HG02970 (cell line): Measurements from ENCODE around the gene GBX2.

Experiments
- ATAC-seq: cut with Tn5 transposase; IDR thresholded peaks from one replicate; pipeline ENCODE4 v1.9.1; 2021; ENCODE audit warnings: mild to moderate bottlenecking, moderate library complexity, moderate number of reproducible peaks; ENCODE audit not compliant: unreplicated experiment, low FRiP score

Gene GBX2

GRCh38 chr2:236169741-236170589 is 1.8 kb upstream of the GBX2 start:
- ATAC-seq: no peak

DNA sequence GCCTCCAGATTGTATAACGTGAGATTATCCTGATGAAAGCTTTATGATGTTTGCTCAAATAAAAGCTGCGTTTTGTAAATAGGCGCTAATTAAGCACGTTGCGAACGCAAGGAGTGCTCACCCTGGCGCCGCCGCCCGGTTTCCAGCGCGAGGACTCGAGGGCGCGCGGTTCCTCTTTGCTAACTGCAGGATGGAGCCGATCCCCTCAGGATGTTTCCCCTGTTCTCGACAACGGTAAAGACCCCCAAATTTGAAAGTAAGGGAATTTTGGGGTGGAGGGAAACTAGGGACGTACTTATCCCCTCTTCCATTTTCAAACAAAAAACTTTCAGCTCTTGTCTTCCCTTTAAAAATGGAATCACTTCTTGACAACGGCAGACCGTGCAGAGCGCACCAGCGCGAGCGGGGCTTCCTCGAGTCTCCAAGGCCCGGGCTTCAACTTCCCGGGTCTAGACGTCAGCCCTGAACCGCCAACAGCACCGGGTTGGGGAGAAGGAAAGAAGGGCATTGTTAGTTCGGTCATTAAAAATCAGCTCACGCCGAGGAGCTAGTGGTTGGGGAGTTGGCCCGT is 1.1 kb upstream of the GBX2 start:
- no peak for ATAC-seq

DNA sequence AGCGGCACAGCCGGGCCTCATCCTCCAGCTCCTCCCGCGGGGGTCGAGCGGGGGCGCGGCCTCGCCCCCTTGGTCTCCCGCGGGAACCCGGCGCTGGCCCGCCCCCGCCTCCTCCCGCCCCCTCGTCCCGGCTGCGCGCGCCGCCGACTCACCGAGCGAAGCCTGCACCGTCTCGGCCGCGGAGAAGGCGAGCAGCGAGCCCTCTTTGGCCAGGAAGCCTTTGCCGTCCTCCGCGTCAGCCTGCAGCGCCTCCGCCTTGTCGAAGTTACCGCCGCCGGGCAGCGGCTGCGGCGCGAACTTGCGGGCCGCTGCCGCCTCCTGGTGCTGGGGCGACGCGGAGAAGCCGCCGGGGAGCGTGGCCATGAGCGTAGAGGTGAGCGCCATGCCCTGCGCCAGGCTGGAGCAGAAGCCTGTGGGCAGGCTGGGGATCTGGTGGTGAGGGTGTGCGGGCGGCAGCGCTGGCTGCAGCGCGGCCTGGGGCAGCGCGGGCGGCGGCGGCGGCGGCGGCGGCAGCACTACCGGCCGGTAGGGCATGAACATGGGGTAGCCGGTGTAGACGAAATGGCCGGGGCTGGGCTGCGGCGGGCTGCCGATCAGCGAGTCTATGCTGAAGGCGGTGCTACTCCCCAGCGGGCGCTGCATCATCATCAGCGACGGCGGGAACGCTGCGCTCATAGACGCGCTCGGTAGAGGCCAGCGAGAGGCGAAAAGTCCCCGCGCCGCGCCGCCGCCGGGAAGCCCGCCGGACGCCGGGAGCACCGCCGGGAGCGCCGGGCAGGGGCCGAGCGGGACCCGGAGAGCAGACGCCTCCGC is 683 bp downstream of the GBX2 start:
- ATAC-seq: no peak

GRCh38 chr2:236166796-236167296 is 1.3 kb downstream of the GBX2 start:
- ATAC-seq: no peak

- no peak for ATAC-seq
Measured at GRCh38 chr2:236165842-236166795, 2.1 kb downstream of the GBX2 start.

GRCh38 chr2:236164925-236165841 is 3.0 kb downstream of the GBX2 start:
- ATAC-seq: no peak

- ATAC-seq: no peak
Measured at GRCh38 chr2:236164201-236164924, 3.8 kb downstream of the GBX2 start.

GRCh38 chr2:236163471-236164200 is 4.5 kb downstream of the GBX2 start:
- ATAC-seq: no peak

DNA sequence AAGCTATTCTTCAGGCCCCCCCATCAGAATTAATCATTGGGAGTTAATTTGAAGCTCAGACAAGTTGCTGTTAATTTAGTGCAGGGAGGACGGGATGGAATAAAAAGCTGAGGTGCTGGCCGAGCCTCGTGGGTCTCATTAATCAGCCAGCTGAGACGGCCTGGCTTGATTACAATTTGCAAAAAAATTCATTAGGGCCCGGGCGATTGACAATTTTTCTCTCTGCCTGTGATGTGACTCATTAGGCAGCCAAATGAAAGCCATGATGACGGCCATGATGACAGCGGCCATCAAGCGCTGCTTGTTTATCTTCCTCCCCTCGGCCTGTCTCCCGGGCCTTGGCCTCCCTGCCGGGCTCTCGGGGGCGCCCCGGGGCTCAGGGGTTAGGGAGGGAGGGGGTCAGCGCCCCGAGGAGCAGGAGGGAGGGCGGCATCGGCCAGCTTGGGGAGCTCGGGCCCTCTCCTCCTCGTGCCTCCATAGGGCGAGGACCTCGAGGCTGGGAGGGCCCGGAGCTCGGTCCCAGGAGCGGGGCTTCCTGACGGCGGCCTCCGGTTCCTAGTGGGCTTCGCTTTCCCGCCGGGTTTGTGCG is 5.2 kb downstream of the GBX2 start:
- no peak for ATAC-seq

- no peak for ATAC-seq
Measured at GRCh38 chr2:236162031-236162845, 5.9 kb downstream of the GBX2 start.

GRCh38 chr2:236161531-236161930 is 6.7 kb downstream of the GBX2 start:
- ATAC-seq: no peak

- ATAC-seq: no peak
Measured at GRCh38 chr2:236161082-236161462, 7.1 kb downstream of the GBX2 start.

DNA sequence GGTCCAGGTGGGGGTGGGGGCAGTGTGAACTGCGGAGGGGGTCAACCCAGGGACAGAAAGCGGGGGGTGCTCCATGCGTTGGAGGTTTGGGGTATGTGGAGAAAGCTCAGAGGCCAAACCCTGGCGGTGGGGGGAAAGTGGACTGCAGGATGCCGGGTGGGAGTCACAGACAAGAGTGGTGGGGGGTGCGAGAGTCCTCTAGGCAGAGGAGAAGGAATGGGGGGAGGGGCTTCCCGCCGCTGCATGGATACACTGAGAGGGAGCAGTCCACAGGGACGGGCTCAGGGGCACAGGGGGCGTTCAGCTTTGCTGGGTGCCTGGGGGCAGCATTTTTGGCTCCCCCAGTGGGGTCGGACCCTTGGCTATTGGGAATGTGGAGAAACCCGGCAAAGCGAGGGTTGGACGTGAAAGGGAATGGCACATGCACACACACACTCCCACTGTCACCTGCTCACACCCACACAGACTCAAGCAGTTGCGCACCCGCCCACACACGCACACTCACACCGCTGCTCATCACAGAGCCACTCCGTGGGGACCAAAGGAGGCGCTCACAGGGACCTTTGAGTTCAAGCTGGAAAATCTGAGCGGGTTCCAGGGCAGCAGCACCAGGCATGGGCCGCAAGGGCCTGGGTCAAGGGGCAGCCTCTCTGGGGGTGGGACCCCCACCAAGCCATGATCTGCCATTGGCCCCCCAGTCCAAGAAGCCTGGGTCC is 7.7 kb downstream of the GBX2 start:
- no peak for ATAC-seq

DNA sequence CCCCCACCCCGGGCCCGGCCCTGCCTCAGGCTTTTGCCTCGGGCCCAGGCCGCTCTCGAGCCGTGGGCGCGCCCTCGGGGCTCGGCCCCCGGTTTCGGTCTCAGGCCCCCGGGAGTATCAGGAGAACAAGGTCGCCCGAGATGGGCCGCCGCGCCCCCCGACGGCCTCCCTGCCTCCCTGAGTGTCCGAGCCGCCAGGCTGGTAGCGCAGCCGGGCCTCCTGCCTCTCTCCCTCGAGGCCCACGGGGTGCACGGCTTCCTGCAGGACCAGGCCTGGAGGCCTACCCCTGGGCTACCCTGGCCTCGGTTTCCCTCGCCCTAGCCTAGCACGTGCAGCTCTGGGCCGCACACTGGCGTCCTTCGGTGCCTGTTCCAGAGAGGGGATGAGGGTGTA is 8.4 kb downstream of the GBX2 start:
- no peak for ATAC-seq

DNA sequence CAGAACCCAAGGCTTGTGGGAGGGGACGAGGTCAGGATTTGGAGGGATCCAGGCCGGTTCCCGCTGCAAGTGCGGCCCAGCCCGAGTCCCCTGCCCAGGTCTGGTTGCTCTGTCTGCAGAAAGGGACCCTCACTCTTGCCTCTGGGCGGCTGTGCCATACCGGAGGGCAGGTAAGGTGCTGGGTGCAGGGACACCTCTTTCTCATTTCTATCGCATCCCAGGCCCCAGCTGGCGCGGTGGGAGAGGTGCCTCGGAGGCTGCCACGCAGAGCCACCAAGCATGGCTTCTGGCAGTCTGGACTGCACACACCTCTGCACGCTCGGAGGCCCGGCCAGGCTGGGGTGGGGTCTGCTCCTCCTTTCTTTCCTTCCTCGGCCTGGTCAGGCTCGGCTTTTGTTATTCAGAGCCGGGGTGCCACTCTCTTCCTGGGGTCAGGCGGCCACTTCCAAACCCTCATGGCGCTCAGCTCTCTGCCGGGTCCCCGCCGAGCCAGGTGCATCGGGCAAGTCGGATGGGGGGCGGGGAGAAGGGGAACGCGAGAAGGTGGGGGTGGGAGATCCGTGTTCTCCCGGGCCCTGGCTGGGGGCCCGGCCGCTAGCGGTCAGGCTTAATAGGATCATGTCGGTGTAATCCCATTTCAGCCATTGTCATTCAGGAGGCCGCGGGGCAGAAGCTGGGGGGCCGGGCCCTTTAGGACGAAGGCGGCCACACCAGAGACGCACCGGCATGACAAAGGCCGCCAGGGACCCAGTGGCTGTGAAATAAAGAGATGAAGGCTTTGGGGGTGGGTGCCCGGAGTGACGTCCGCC is 9.0 kb downstream of the GBX2 start:
- no peak for ATAC-seq
